Measurements from ENCODE around the gene YKT6.

Gene YKT6

DNA sequence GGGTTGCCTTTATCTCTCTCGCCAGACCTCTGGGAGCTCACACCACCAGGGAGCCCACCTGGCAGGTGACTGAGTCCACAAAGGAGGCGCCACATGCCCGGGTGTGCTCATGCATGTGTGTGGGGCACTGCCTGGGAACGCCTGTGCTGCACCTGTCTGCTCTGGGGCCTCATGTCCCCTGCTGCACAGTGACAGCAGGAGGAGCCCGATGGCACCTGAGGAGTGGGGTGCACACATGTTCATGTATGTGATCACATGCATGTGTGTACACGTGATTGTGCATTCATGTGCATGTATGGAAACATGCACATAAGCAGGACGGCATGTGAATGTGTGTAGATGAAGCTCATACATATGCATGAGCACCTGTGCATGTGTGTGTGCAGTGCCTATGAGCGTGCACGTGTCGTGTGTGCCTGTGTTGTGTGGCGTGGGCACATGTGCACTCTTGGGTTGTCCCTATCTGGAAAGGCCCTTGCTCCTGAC is 22.0 kb downstream of the YKT6 start:
- no peak for DNase-seq (ENCODE audit: low read depth)
- TF ChIP-seq, protein P1, sequence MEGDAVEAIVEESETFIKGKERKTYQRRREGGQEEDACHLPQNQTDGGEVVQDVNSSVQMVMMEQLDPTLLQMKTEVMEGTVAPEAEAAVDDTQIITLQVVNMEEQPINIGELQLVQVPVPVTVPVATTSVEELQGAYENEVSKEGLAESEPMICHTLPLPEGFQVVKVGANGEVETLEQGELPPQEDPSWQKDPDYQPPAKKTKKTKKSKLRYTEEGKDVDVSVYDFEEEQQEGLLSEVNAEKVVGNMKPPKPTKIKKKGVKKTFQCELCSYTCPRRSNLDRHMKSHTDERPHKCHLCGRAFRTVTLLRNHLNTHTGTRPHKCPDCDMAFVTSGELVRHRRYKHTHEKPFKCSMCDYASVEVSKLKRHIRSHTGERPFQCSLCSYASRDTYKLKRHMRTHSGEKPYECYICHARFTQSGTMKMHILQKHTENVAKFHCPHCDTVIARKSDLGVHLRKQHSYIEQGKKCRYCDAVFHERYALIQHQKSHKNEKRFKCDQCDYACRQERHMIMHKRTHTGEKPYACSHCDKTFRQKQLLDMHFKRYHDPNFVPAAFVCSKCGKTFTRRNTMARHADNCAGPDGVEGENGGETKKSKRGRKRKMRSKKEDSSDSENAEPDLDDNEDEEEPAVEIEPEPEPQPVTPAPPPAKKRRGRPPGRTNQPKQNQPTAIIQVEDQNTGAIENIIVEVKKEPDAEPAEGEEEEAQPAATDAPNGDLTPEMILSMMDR (IDR thresholded peaks at IDR 0.05; ENCODE audit: insufficient read depth, low read depth, low read length, missing control alignments): no peak
- H3K4me3 ChIP-seq (ENCODE audit: low read length): no peak overlapping the region

DNA sequence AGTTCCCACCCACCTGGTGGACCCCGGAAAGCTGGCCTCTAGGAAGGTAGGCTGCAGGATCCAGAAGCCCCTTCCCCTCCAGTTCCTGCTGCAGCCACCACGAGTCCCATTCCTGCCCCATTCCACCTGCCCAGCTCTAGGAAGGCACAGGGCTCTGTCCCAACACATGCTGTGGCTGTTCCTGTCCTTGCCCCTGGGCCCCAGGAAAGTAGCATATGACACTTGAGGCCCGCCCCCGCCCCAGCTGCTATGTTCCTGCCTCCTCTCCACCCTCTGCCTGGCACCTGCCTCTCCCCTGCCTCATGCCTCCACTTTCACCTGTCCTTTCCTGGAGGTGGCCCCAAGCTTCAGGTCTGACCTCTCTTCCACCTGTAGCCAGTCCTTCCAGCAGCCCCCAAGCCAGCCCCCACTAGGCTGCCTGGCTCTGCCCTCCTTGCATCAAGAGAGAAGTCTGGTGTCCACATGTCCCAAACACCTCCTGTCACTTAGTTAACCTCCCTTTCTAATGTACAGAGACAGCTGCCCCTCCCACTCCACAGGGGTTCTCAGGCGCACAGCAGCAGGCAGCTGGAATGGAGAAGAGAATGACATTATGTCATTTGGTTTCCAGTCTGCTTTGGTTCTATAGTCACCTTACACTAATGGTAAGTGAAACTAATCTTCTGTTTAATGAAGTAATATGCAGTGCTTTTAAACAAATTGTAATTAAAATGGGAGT is 22.7 kb downstream of the YKT6 start:
- no peak for DNase-seq (ENCODE audit: low read depth)
- TF ChIP-seq, protein P1 (IDR thresholded peaks at IDR 0.05; ENCODE audit: insufficient read depth, low read depth, low read length, missing control alignments): no peak
- H3K4me3 ChIP-seq (ENCODE audit: low read length): no peak overlapping the region

GRCh38 chr7:44224080-44224973 is 23.5 kb downstream of the YKT6 start:
- peak; percentile 34 for DNase-seq (ENCODE audit: low read depth)

GRCh38 chr7:44224974-44225565 is 24.3 kb downstream of the YKT6 start:
- DNase-seq (ENCODE audit: low read depth): no peak
- TF ChIP-seq, protein P1 (IDR thresholded peaks at IDR 0.05; ENCODE audit: insufficient read depth, low read depth, low read length, missing control alignments): no peak
- no peak overlapping the region for H3K4me3 ChIP-seq (ENCODE audit: low read length)

More at GRCh38 chr7:44224080-44224973, 23.5 kb downstream of the YKT6 start:
- no peak overlapping the region for H3K4me3 ChIP-seq (ENCODE audit: low read length)
- TF ChIP-seq, protein P1 (IDR thresholded peaks at IDR 0.05; ENCODE audit: insufficient read depth, low read depth, low read length, missing control alignments): no peak

DNA sequence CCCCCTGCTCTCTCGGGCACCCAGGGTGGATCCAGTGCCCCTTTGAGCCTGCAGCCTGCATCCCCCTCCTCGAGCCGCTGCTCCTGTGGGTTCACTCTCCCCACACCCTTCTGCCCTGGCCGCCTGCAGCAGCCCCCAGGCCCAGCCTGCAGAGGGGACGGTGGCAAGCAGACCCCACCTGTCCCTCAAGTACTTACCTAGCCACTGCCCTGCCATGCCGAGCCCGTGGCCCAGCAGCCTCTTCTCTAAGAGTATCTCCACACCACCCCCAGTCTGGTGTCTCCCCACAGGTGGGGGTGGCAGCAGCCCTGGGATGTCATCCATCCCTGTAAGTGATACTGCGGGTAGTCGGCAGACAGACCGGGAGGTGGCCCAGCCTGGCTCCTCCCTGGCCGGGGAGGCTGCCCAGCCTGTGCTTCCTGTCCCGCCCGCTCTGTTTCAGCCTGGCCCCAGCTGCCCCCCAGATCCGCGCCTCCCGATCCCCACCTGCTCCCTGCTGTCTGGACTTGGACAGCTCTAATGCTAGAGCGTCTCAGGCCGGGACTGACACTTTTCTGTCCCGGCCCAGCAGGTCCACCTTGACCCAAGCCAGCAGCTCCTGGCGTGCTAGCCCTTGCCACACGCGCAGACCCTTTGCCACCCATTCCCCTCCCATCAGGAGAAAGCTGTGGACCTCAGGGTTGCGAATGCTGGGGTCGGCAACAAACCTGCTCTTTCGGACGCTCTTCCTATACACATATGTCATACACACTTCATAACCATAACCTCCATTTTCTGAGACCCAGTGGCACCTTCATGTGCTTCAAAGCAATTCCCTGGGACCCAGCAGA is 25.0 kb downstream of the YKT6 start:
- DNase-seq (ENCODE audit: low read depth): no peak
- no peak overlapping the region for H3K4me3 ChIP-seq (ENCODE audit: low read length)
- TF ChIP-seq, protein P1 (IDR thresholded peaks at IDR 0.05; ENCODE audit: insufficient read depth, low read depth, low read length, missing control alignments): no peak

DNA sequence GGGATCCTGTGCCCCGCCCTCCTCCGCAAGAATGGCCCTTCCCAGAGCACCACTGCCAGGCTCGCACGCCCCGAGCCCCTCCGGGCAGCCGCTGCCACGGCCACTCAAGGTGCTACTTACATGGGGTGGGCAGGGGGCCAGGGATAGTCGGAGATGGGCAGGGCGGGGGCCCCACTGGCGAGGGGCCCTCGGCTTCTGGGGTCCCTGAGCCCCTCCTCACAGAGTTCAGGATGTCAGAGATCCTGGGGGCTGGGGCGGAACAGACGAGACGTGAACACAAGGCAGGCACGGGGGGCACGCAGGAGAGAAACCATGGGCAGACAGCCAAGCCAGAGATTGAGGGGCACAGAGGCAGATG is 25.6 kb downstream of the YKT6 start:
- DNase-seq (ENCODE audit: low read depth): no peak
- TF ChIP-seq, protein P1 (IDR thresholded peaks at IDR 0.05; ENCODE audit: insufficient read depth, low read depth, low read length, missing control alignments): no peak

More for the DNA sequence above, 25.6 kb downstream of the YKT6 start:
- no peak overlapping the region for H3K4me3 ChIP-seq (ENCODE audit: low read length)
